HCT116 (cell line): Measurements from ENCODE around the gene BEGAIN. TPM values are rescaled to one million over a fixed set of nuclear protein-coding genes. Genes with fewer than 3 reads are reported as not detected.

ENCODE experiments used
- ATAC-seq: fragments of 200-7000 bp; cut with Tn5 transposase; 2 replicates; pipeline ENCODE4 v1.9.1; 2020; ENCODE audit warnings: mild to moderate bottlenecking, moderate library complexity
- BruUV-seq: library from RNA; stranded (reverse); fragments of 400-500 nt; replicated peaks from 2 replicates; lab custom pipeline; 2021; lab: Mats Ljungman, UMichigan
- CTCF ChIA-PET: fragments of 300-600 bp; sonication (Branson Sonifier 250); formaldehyde crosslinking; loops from one replicate; lab custom pipeline; 2021; ENCODE audit warnings: antibody characterized with exemption; lab: Charles Lee
- POLR2A ChIA-PET: fragments of 300-600, 350-600 bp; sonication (Branson Sonifier 250); formaldehyde crosslinking; loops from one replicate; lab custom pipeline; 2021; ENCODE audit warnings: antibody characterized with exemption; lab: Charles Lee
- RAD21 ChIA-PET, 2 experiments: fragments of 300-600 bp; sonication (Branson Sonifier 250); formaldehyde crosslinking; loops; one replicate each; lab custom pipeline; 2023; ENCODE audit warnings: low total read pairs in 2 of 2; ENCODE audit not compliant: uncharacterized antibody in 2 of 2, unreplicated experiment in 2 of 2, low non-redundant PET in 1 of 2; lab: Charles Lee
- DNase-seq: peaks from one replicate; pipeline ENCODE4 v3.0.0-alpha.2; 2010; ENCODE audit warnings: low read depth, low spot score
- H2AFZ ChIP-seq: fragments of 200-600 bp; shearing (Covaris generic), sonication (generic); 2 replicates; pipeline ENCODE4 v1.6.1; 2017; ENCODE audit warnings: low read depth, mixed run types, mixed read lengths, antibody characterized with exemption, low read length; ENCODE audit not compliant: poor library complexity, severe bottlenecking
- H3K27ac ChIP-seq: 2 replicates; pipeline ENCODE4 v1.5.1; 2012; ENCODE audit warnings: low read depth, low read length
- H3K27me3 ChIP-seq: fragments of 200-600 bp; sonication (generic); 2 replicates; pipeline ENCODE4 v1.6.1; 2016; ENCODE audit warnings: mixed run types, low read length, mixed read lengths; ENCODE audit not compliant: insufficient read depth
- H3K36me3 ChIP-seq, 2 experiments: fragments of 200-500 bp in 1 of 2; fragments of 200-600 bp in 1 of 2; sonication (Bioruptor generic) in 1 of 2; sonication (generic) in 1 of 2; 2 replicates each; pipeline versions ENCODE4 v1.5.1 to v1.6.1; 2014 to 2016; ENCODE audit warnings: low read length in 2 of 2, inconsistent platforms in 1 of 2, mixed read lengths in 1 of 2, mixed run types in 1 of 2; ENCODE audit not compliant: insufficient read depth in 2 of 2, control insufficient read depth in 1 of 2
- H3K4me1 ChIP-seq, 2 experiments: fragments of 200-600 bp in 1 of 2; sonication (generic) in 1 of 2; 2 replicates each; pipeline versions ENCODE4 v1.5.1 to v1.6.1; 2012 to 2017; ENCODE audit warnings: low read length in 2 of 2, inconsistent platforms in 1 of 2, mild to moderate bottlenecking in 1 of 2, mixed read lengths in 1 of 2, mixed run types in 1 of 2, moderate library complexity in 1 of 2; ENCODE audit not compliant: insufficient read depth in 2 of 2, control insufficient read depth in 1 of 2
- H3K4me2 ChIP-seq: fragments of 200-600 bp; sonication (generic); 2 replicates; pipeline ENCODE4 v1.6.1; 2017; ENCODE audit warnings: mixed run types, low read length, mixed read lengths
- H3K4me3 ChIP-seq, 2 experiments: fragments of 200-600 bp in 1 of 2; sonication (generic) in 1 of 2; replicated peaks in 1 of 2; 2 replicates each; pipeline ENCODE4 v1.5.1; 2011 to 2016; ENCODE audit warnings: low read length in 2 of 2, control low read depth in 1 of 2, low read depth in 1 of 2, mild to moderate bottlenecking in 1 of 2, mixed read lengths in 1 of 2, mixed run types in 1 of 2
- H3K79me2 ChIP-seq: fragments of 200-600 bp; sonication (generic); 2 replicates; pipeline ENCODE4 v1.6.1; 2017; ENCODE audit warnings: mild to moderate bottlenecking, mixed run types, low read length, moderate library complexity, mixed read lengths; ENCODE audit not compliant: insufficient read depth
- H3K9ac ChIP-seq: fragments of 200-600 bp; sonication (generic); 2 replicates; pipeline ENCODE4 v1.6.1; 2016; ENCODE audit warnings: low read length, mixed read lengths
- H3K9me2 ChIP-seq: fragments of 200-600 bp; sonication (generic), shearing (Covaris generic); 2 replicates; pipeline ENCODE4 v1.6.1; 2017; ENCODE audit warnings: mixed run types, mild to moderate bottlenecking, moderate library complexity; ENCODE audit not compliant: insufficient read depth
- H3K9me3 ChIP-seq, 2 experiments: fragments of 200-500 bp in 1 of 2; fragments of 200-600 bp in 1 of 2; sonication (Bioruptor generic) in 1 of 2; sonication (generic) in 1 of 2; 2 replicates each; pipeline ENCODE4 v1.6.1; 2014 to 2017; ENCODE audit warnings: low read length in 2 of 2, mixed read lengths in 2 of 2, inconsistent platforms in 1 of 2, low read depth in 1 of 2, mild to moderate bottlenecking in 1 of 2, mixed run types in 1 of 2, moderate library complexity in 1 of 2; ENCODE audit not compliant: control insufficient read depth in 1 of 2, insufficient read depth in 1 of 2
- H4K20me1 ChIP-seq: fragments of 200-600 bp; sonication (generic), shearing (Covaris generic); 2 replicates; pipeline ENCODE4 v1.6.1; 2017; ENCODE audit warnings: mixed run types, mild to moderate bottlenecking, moderate library complexity; ENCODE audit not compliant: insufficient read depth
- EGR1 ChIP-seq: IDR thresholded peaks from 2 replicates; pipeline ENCODE4 v1.6.1; 2012; ENCODE audit warnings: low read depth
- SIN3A ChIP-seq: IDR thresholded peaks from 2 replicates; pipeline ENCODE4 v1.6.1; 2012; ENCODE audit warnings: low read depth
- YY1 ChIP-seq: IDR thresholded peaks from 2 replicates; pipeline ENCODE4 v1.6.1; 2011; ENCODE audit warnings: low read length, low read depth, moderate library complexity, mild to moderate bottlenecking; ENCODE audit not compliant: insufficient replicate concordance; ENCODE audit errors: extremely low read depth
- intact Hi-C: fragments of 100-400 bp; cut with micrococcal nuclease; formaldehyde crosslinking; loops from 2 replicates; pipeline ENCODE4 v1.10.0; 2022
- total RNA-seq: library from RNA; stranded (reverse); gene quantifications from one replicate; pipeline ENCODE4 v1.2.1, GENCODE V29; 2021; ENCODE audit not compliant: unreplicated experiment
- TF ChIP-seq, protein P1 (sequence below): IDR thresholded peaks from 2 replicates; pipeline ENCODE4 v1.6.1; 2012; ENCODE audit warnings: low read depth

BEGAIN gene
- total RNA-seq, 1 experiment from 2014 or later: 8.5 TPM

DNA sequence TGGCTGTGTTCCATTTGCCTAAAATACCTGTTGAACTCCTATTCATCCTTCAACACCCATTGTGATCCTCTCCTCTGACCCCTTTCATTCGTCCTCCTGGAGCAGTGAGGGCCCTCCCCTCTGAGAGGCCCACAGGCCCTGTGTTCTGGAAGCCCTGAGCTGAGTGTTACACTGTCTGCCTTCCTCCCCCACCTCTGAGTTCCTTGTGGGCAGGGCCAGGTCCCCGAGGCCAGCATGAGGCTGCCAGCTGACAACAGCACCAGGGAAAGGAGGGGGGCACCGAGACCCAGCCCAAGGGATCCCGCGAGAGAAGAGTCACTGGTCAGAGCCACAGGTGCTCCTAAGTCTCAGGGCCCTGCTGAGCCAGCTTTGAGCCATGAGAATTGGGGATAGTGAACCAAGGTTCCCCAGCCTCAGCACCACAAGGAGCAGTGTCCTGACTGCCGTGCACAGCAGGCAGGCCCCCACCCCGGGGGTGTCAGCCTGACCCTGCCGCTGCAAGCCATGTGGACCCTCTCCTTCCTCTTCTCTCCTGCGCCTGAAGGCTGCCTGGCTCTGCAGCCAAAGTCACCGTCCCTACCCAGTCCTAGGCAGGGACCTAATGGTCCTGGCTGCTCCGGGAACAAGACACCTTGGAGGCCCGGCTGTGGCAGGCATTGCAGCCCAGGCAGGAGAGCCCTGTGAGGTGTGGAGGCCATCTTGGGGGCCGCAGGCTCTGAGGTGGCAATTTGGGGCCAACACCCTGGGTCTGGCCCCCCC is 52.5 kb downstream of the BEGAIN start:
- H3K27me3 ChIP-seq: no peaks in the 10 kb centered on the region
- CTCF ChIA-PET: no interaction called here

More for the DNA sequence above, 52.5 kb downstream of the BEGAIN start:
- H3K79me2 ChIP-seq: no peaks in the 10 kb centered on the region
- TF ChIP-seq, protein P1, sequence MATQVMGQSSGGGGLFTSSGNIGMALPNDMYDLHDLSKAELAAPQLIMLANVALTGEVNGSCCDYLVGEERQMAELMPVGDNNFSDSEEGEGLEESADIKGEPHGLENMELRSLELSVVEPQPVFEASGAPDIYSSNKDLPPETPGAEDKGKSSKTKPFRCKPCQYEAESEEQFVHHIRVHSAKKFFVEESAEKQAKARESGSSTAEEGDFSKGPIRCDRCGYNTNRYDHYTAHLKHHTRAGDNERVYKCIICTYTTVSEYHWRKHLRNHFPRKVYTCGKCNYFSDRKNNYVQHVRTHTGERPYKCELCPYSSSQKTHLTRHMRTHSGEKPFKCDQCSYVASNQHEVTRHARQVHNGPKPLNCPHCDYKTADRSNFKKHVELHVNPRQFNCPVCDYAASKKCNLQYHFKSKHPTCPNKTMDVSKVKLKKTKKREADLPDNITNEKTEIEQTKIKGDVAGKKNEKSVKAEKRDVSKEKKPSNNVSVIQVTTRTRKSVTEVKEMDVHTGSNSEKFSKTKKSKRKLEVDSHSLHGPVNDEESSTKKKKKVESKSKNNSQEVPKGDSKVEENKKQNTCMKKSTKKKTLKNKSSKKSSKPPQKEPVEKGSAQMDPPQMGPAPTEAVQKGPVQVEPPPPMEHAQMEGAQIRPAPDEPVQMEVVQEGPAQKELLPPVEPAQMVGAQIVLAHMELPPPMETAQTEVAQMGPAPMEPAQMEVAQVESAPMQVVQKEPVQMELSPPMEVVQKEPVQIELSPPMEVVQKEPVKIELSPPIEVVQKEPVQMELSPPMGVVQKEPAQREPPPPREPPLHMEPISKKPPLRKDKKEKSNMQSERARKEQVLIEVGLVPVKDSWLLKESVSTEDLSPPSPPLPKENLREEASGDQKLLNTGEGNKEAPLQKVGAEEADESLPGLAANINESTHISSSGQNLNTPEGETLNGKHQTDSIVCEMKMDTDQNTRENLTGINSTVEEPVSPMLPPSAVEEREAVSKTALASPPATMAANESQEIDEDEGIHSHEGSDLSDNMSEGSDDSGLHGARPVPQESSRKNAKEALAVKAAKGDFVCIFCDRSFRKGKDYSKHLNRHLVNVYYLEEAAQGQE: no peak
- TF ChIP-seq SIN3A: no peak
- TF ChIP-seq EGR1: no peak
- TF ChIP-seq YY1: no peak
- TF ChIP-seq, all 23 proteins: peak for 0
- ChIA-PET RAD21 (no interaction called here), POLR2A (interaction anchor here (1.1 kb wide), 1 partner anchor 11 kb away, joined by 5 read pairs; no protein-coding TSS in a partner anchor)
- Histone ChIP-seq H3K9me2 (no peaks in the 10 kb centered on the region), H2AFZ (no peak overlapping the region), H3K4me1 (peaks cover 4 to 14% of the 10 kb centered on the region in 2 experiments; a peak in 3 of 4 replicates), H3K9me3 (no peaks in the 10 kb centered on the region), H3K36me3 (no peaks in the 10 kb centered on the region), H3K9ac (no peak overlapping the region), H3K4me2 (no peak overlapping the region; the same call in 1 of the 2 replicates), H3K27ac (no peak overlapping the region; the same call in 1 of the 2 replicates), H3K4me3 (no peak overlapping the region), H4K20me1 (no peaks in the 10 kb centered on the region)
- ATAC-seq (no peak), DNase-seq (no peak)
- BruUV-seq: no TSS peak
- intact Hi-C loops: no loop called here
